Measurements from ENCODE around the gene KRT38.

GRCh38 chr17:41418116-41418860, 22.5 kb downstream of the KRT38 start:
- TF ChIP-seq CTCF (IDR thresholded peaks at IDR 0.05) (no peak), TAF1 (IDR thresholded peaks at IDR 0.05; ENCODE audit: borderline replicate concordance, low read depth, low read length) (no peak), RAD21 (IDR thresholded peaks at IDR 0.05; ENCODE audit: low read length) (no peak), USF2 (IDR thresholded peaks at IDR 0.05; ENCODE audit: borderline replicate concordance, low read depth, low read length) (no peak), PBX3 (IDR thresholded peaks at IDR 0.05) (no peak), SMC3 (IDR thresholded peaks at IDR 0.05; ENCODE audit: low read depth, low read length) (no peak), MAX (IDR thresholded peaks at IDR 0.05; ENCODE audit: low read depth) (no peak), POLR2AphosphoS5 (IDR thresholded peaks at IDR 0.05; ENCODE audit: low read depth, low read length) (no peak), SIN3A (IDR thresholded peaks at IDR 0.05; ENCODE audit: borderline replicate concordance, low read depth, low read length) (no peak)
